Kidney tubule cell (primary cell): ENCODE measurements around the gene IMMP2L.
A peak's percentile ranks its signal among the peaks of the same experiment; 100 is the strongest.
"Not testable (repeated sequence)": the region's sequence is repeated elsewhere in the genome, so short reads cannot be mapped to it uniquely, and the experiment has no call there.

Experiments
- DNase-seq: peaks from one replicate; pipeline ENCODE4 v3.0.0-alpha.2; 2018; ENCODE audit warnings: low spot score

The IMMP2L gene

DNA sequence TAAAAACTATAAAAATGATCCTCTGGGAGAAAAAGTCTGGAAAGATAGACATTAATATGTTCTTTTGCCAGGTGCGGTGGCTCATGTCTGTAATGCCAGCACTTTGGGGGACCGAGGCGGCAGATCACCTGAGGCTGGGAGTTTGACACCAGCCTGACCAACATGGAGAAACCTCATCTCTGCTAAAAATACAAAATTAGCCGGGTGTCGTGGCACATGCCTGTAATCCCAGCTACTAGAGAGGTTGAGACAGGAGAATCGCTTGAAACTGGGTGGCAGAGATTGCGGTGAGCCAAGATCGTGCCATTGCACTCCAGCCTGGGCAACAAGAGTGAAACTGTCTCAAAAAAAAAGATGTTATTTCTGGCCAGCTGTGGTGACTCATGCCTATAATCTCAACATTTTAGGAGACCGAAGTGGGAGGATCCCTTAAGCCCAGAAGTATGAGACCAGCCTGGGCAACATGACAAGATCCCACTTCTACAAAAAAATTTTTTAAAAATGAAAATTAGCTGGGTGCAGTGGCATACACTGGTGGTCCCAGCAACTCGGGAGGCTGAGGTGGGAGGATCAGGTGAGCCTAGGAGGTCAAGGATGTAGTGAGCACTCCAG, 573.3 kb downstream of the IMMP2L start:
- DNase-seq: no peak

DNA sequence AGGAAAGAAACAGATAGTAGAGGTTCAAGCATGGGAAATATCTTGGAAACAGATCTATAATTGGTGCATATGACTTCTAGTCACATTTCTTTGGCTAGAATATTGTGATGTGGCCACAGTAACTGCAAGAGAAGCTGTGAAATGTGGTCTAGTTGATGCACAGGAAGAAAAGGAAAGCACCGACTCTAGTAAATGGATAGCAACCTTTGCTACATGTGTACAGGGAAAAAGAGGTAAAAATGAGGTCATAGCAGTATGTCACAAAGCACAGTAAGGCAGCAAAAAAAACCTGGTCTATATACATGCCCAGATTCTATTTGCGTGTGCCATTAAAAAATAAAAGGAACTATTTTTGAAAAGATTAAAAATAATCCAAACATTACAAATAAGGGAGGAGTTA, 573.9 kb downstream of the IMMP2L start:
- DNase-seq: no peak

DNA sequence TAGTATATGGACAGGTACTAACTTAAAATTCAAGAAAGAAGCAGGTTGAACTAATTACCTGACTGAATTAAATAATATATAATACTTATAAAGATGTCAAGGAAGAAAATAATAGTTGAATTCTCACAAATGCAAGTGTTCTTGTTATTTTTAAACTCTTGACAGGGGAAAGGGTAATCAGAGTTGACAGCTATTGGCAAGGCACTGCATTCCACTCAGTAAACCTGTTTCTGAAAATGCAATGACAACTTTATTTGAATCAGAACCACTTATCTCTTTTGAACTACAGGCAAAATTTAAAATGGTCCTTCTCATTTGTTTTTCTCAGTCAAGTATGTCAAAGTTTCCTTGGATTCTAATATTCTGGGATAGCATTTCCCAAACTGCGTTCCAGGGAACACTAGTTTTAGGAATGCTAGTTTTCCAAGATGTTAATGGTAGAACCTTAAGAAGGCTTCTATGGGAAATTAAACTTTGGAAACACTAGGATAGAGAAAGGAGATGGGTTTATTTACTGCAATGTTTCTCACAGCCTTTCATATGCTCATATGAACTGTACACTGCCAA, 575.1 kb downstream of the IMMP2L start:
- no peak for DNase-seq

DNA sequence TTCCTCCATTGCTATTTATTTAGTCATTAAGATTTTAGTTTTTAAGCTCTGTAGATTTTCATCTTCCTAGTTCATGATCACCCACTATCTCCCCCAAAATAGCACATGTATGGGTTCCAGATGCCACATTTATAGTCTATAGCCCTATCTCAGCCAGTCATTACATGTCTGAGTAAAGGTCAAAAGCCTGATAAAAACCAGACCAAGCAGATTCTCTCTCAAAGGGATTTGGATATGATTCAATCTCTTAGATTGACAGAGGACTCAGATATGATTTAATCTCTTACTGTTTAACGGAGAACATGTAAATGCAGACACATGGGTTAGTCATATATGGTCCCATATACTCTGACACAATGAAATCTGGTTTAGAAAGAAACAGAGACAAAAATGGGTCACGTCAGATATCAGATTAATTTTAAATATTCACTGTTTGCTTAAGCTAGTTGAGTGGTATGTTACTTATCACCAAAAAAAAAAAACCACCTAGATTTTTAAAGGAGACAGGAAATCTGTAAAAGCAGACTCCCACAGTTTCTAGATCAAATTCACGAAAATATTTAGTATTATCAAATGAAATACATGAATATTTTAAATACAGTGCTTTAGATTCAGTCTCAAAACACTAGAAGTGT, 578.4 kb downstream of the IMMP2L start:
- no peak for DNase-seq

- DNase-seq: no peak
These were observed 585.1 kb downstream of the IMMP2L start for GRCh38 chr7:110977127-110977737.

GRCh38 chr7:110975486-110975885, 586.8 kb downstream of the IMMP2L start:
- peak; percentile 9 for DNase-seq

GRCh38 chr7:110974441-110974840, 587.9 kb downstream of the IMMP2L start:
- no peak for DNase-seq

GRCh38 chr7:110973196-110973990, 588.9 kb downstream of the IMMP2L start:
- no peak for DNase-seq

GRCh38 chr7:110964775-110965174, 597.5 kb downstream of the IMMP2L start:
- DNase-seq: no peak

DNA sequence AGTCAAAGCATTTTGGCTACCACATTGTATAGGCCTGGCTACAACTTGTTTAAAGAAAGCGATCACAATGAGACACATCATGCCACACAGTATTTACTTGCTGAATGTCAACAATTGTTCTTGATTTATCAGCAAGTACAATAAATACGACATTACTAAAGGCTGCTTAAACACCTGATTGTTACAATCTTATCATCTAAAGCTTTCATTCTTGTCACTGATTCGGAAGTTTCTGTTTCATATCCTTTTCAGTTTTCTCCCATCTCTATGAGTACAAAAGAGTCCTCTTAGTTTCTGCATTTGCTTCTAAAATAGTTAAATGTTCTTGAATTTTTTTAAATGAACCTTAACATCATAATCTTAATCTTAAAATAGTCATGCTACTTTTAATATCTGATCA, 599.5 kb downstream of the IMMP2L start:
- no peak for DNase-seq

DNA sequence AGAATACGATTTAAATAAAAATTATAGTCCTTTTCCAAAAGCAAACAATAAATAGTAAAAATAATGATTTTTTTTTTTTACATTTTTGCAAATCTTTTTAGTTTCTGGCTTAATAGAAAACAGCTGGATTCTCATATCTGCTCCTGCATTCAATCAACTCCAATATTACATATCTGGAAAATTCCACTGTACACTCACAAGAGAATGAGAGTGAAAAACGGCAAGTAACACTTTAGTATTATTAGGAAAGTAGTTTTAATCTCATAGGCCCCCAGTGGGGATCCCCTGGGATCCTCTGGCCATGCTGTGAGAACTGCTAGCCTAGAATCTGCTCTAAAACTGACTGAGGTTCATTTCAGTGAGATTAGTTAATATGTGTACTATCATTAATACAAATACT, 599.9 kb downstream of the IMMP2L start:
- no peak for DNase-seq

DNA sequence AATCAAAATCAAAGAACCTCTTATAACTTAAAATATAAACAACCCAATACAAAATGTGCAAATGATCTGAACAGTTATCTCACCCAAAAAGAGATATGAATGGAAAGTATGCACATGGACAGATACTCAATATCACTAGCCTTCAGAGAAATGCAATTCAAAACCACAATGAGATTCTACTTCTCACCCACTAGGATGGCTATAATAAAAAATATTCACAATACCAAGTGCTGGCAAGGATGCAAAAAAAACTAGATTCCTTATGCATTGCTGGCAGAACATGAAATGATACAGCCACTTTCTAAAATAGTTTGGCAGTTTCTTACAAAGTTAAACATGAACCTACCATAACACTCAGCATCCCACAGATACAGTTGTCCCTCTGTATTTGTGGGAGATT, 601.5 kb downstream of the IMMP2L start:
- no peak for DNase-seq

- DNase-seq: no peak
These were observed 614.0 kb downstream of the IMMP2L start for GRCh38 chr7:110948280-110948679.

DNA sequence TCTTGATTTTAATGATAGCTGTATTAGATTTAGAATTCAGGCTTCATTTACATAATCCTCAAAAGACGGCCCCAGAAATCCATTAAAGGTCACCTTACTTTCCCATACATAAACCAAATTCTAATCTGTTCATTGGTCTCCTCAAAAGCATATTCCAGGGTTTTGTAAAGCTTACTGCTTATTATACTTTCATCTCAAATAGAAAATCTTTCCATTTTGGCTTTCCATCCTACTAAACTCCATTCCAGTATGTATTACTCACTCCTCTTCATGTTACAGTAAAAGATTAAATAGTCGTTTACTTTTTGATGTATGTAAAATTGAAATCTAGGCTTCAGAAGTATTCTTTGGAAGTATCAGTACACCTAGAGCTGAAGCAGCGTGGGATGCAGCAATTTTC, 614.9 kb downstream of the IMMP2L start:
- DNase-seq: no peak

DNA sequence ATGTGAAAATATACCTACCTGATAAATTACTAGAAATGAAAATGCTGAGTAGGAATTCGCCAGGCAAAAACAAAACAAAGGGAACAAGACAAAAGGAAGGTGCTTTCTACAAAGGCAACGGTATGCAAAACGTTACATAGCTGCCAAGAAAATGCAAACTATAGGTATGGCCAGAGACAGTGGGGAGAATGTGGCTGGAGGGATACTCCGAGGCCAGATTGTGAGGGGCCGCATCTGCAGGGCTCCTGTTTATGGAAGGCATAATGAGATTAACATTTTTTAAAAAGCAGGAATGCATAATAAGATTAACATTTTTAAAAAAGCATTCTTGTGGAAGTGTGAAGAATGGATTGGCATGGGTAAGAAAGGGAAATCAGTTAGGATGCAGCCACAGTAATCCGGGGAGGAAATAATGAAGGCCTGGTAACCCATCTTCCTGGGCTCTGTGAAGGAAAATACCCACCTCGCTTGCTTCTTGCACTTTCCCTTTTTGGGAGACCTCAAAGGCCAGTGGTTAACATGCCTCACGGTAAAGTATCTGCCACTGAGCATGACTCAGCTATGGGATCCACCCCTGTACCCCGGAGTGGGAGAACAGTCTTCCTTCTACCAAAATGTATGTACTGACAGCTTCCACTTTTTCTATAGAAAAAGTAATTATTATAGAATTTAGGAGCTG, 617.2 kb downstream of the IMMP2L start:
- DNase-seq: no peak

DNA sequence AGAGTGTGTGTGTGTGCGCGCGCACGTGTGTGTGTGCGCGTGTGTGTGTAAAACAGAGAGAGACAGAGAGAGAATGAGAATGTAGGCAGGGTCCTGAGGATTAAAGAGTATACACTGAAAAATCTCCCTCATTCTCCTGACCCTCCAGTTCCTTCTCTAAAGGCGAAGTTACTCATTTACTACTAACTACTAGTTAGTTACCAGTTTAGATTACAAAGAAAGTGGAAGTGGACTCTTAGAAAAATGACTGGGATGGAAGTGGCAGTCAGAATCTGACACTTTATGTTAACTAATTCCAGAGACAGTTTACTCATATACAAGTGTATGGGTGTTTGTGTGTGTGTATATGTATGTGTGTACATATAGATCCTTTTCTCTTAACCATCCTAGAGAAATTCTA, 617.8 kb downstream of the IMMP2L start:
- DNase-seq: no peak

GRCh38 chr7:110943701-110944345, 618.5 kb downstream of the IMMP2L start:
- no peak for DNase-seq

DNA sequence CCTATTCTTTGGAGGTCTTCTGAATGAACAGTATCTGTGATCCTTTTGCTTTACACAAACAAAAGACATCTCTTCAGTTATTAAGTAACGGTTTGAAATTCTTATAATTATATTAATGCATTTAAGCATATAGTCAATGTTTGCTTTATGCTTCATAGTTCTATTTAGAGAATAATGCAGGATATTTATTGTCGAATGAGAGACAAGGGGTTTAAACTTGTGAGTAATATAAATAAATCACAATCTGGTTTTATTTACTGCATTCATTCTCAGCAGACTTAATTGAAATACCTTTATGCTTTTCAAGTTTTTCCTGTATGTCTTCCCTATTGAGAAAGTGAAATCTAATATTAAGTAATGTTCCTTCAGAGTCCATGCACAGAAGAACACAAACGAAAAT, 620.9 kb downstream of the IMMP2L start:
- no peak for DNase-seq

DNA sequence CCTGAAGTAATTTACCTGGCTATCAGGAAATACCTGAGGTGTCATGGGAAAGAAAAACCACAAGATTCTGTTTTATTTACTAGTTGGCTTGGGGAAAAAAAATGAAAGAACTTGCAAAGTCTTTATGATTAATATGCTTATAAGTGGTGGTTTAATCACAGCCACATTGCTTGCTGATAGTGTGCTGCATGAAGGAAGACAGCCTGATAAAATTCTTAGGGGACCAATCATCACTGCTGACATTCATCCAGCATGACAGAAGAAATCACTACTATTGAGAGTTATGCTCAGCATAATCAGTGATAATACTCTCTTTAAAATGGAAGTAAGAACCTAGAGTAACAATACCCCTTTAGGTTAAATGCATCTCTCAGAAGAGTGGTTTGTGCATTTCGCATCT, 621.5 kb downstream of the IMMP2L start:
- peak; percentile 11 for DNase-seq

DNA sequence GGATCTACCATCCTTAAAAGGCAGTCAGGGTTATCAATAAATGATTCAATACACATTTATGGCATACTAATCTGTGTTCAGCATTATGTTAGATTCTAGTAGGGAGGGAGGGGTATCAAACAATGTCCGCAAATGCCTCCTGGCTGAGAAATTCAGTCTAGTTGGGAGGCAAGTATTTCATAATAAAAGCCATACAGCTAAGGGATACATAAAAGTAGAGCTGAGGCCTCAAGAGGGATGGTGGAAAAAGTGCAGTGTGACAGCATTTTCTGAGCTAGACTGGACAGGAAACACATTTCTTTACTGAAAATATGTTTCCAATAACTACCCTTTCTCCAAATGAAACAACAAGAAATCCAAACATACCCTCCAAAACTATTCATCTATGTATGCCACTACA, 624.1 kb downstream of the IMMP2L start:
- DNase-seq: no peak

DNA sequence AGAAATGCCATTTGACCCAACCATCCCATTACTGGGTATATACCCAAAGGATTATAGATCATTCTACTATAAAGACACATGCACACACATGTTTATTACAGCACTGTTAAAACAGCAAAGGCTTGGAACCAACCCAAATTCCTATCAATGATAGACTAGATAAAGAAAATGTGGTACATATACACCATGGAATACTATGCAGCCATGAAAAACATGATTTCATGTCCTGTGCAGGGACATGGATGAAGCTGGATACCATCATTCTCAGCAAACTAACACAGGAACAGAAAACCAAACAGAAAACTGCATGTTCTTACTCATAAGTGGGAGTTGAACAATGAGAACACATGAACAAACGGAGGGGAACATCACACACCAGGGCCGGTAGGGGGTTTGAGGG, 625.6 kb downstream of the IMMP2L start:
- not testable (repeated sequence) for DNase-seq
